Heart right ventricle (tissue), 16 donors: ENCODE measurements around the gene HES7. TPM values are rescaled to one million over a fixed set of nuclear protein-coding genes. Genes with fewer than 3 reads are reported as not detected.

Experiments
- ATAC-seq, 8 donors: fragments of 200-7000 bp; cut with Tn5 transposase; one replicate each; pipeline ENCODE4 v1.9.1; 2020; ENCODE audit warnings: mild to moderate bottlenecking in 8 of 8, moderate library complexity in 8 of 8, moderate number of reproducible peaks in 1 of 8
- DNase-seq, 2 donors: peaks; one replicate each; pipeline ENCODE4 v3.0.0-alpha.2; 2020
- H3K27ac ChIP-seq, 10 donors: fragments of 200-600 bp; sonication (generic) in 2 of 10; one replicate each; pipeline versions ENCODE4 v1.5.0 to v1.8.0; 2020 to 2022; ENCODE audit warnings: mild to moderate bottlenecking in 3 of 10
- H3K27me3 ChIP-seq, 7 donors: fragments of 200-600 bp; one replicate each; pipeline ENCODE4 v1.8.0; 2021 to 2022; ENCODE audit warnings: mild to moderate bottlenecking in 2 of 7
- H3K36me3 ChIP-seq, 9 donors: fragments of 200-600 bp; sonication (generic) in 1 of 9; one replicate each; pipeline versions ENCODE4 v1.5.0 to v1.8.0; 2020 to 2022; ENCODE audit warnings: mild to moderate bottlenecking in 2 of 9
- H3K4me1 ChIP-seq, 9 donors: fragments of 200-600 bp; sonication (generic) in 1 of 9; one replicate each; pipeline versions ENCODE4 v1.5.0 to v1.8.0; 2020 to 2022; ENCODE audit warnings: mild to moderate bottlenecking in 4 of 9
- H3K4me3 ChIP-seq, 10 donors: fragments of 200-600 bp; sonication (generic) in 2 of 10; one replicate each; pipeline versions ENCODE4 v1.5.0 to v1.8.0; 2020 to 2022; ENCODE audit warnings: mild to moderate bottlenecking in 7 of 10, moderate library complexity in 2 of 10
- H3K9me3 ChIP-seq, 11 donors: fragments of 200-600 bp in 10 of 11; sonication (generic) in 2 of 11; one replicate each; pipeline versions ENCODE4 v1.5.0 to v1.8.0; 2013 to 2022; ENCODE audit warnings: mild to moderate bottlenecking in 2 of 11, control low read depth in 1 of 11, moderate library complexity in 1 of 11
- CTCF ChIP-seq, 9 donors: fragments of 200-600 bp; sonication (generic) in 2 of 9; IDR thresholded peaks; one replicate each; pipeline versions ENCODE4 v1.5.0 to v1.8.0; 2021 to 2022; ENCODE audit warnings: antibody characterized with exemption in 9 of 9, mild to moderate bottlenecking in 5 of 9, moderate library complexity in 1 of 9
- WGBS, 2 donors: extraction: QIAGEN DNeasy Blood & Tissue Kit; methylation state at CpG; one replicate each; pipeline ENCODE4 v1.1.7; 2013; ENCODE audit warnings: inconsistent platforms in 1 of 2; 5-methylcytosine and 5-hydroxymethylcytosine counted together
- intact Hi-C, 10 donors: fragments of 100-400 bp; cut with DNase I; formaldehyde crosslinking; loops; one replicate each; pipeline versions ENCODE4 v1.11.1 to v1.14.2; 2022
- polyA plus RNA-seq, 2 donors: library from polyadenylated mRNA; stranded (reverse); fragments of 200-250 nt; gene quantifications; one replicate each; pipeline ENCODE4 v1.2.3, GENCODE V29; 2013
- total RNA-seq, 10 donors: library from RNA; stranded (reverse); fragmentation: NEBNext Ultra II Directional in 3 of 10; extraction: Animal tissue kit (Norgen Biotek cat#: 25700) in 3 of 10; gene quantifications; one replicate each; pipeline versions ENCODE4 v1.2.1 to v1.2.4, GENCODE V29; 2021 to 2023
- donor health status: Arrhythmogenic right ventricular cardiomyopathy.
- donor health status: ischemic (EF 13 %, LVEDD 7.1; RV severe dilation, severe dysfunction).
- donor health status: healthy with polysubstance abuse.
- donor health status: DM: no; HTN: yes; CAD: no.
- donor health status: DM: no; HTN: no; CAD: no.
- donor health status: ischemic (EF 25% LVEDD 6.9; RV normal size, moderate dysfunction).
- donor health status: ischemic (EF 25% LVEDD 5.7; RV mildly dilated, moderate dysfunction).
- donor health status: healthy.
- donor health status: DM: yes; HTN: yes; CAD: no.
- donor health status: Ischemic cardiomyopathy.
- donor health status: ischemic (EF 35%, LVEDD 5.7; RV mildly dilated, moderate dysfunction).
- donor health status: nonischemic (EF 11% LVEDD 7.7; RV severe dilation, severe dysfunction).
- donor health status: DM: yes; HTN: yes; CAD: no.
- donor health status: PGD.
- donor health status: ischemic (EF 29% LVEDD 5.4; RV normal size, mild dysfunction).
- donor health status: nonischemic (EF 23%, LVEDD 6.1; RV moderate dilation, normal function).

HES7 gene
- total and polyA plus RNA-seq, 12 donors: 0.17 to 1.5 (median 0.42) TPM; not detected in 5

GRCh38 chr17:8144401-8145231 lies 20.7 kb upstream of the HES7 start:
- ATAC-seq: peak in 1 of 8 donors; percentile 0
- DNase-seq: no peak
- H3K36me3 ChIP-seq: peaks cover 60 to 100% (median 100%) of the 10 kb centered on the region in 9 donors
- 83% methylated on average over 14 to 15 of the region's 15 CpGs for WGBS, 2 donors
- H3K27ac ChIP-seq: no peak overlapping the region
- H3K4me1 ChIP-seq: peaks cover 6 to 42% (median 22%) of the 10 kb centered on the region in 9 donors
- no peak overlapping the region for H3K4me3 ChIP-seq
- intact Hi-C loops: no loop called here
- no peaks in the 10 kb centered on the region for H3K9me3 ChIP-seq
- H3K27me3 ChIP-seq: no peaks in the 10 kb centered on the region
- TF ChIP-seq CTCF (IDR thresholded peaks at IDR 0.05): no peak

GRCh38 chr17:8143581-8144400 lies 19.9 kb upstream of the HES7 start:
- TF ChIP-seq CTCF (IDR thresholded peaks at IDR 0.05): no peak
- peaks cover 54 to 96% (median 93%) of the 10 kb centered on the region in 9 donors for H3K36me3 ChIP-seq
- 90 to 93% methylated on average over 22 of the region's 22 CpGs for WGBS, 2 donors
- H3K9me3 ChIP-seq: no peaks in the 10 kb centered on the region
- ATAC-seq (peak in 1 of 8 donors; percentile 0), DNase-seq (no peak)
- peaks cover 0 to 43% (median 22%) of the 10 kb centered on the region in 9 donors for H3K4me1 ChIP-seq
- intact Hi-C loops: no loop called here
- no peaks in the 10 kb centered on the region for H3K27me3 ChIP-seq
- no peak overlapping the region for H3K4me3 ChIP-seq
- no peak overlapping the region for H3K27ac ChIP-seq

- ATAC-seq: no peak
- TF ChIP-seq CTCF (IDR thresholded peaks at IDR 0.05): no peak
- H3K27me3 ChIP-seq: no peaks in the 10 kb centered on the region
- peak overlapping the region in 2 of 10 donors; percentile 15 to 35 for H3K27ac ChIP-seq
- DNase-seq: no peak
- H3K4me1 ChIP-seq: peaks cover 1 to 42% (median 26%) of the 10 kb centered on the region in 9 donors
- intact Hi-C loops: no loop called here
- no peak overlapping the region for H3K4me3 ChIP-seq
- H3K9me3 ChIP-seq: no peaks in the 10 kb centered on the region
- 80 to 85% methylated on average over 14 to 15 of the region's 15 CpGs for WGBS, 2 donors
- peaks cover 47 to 89% (median 86%) of the 10 kb centered on the region in 9 donors for H3K36me3 ChIP-seq
Observed at GRCh38 chr17:8142887-8143580, 19.1 kb upstream of the HES7 start.
